ENCODE results near the gene DDX55.

- TF ChIP-seq YY1 (IDR thresholded peaks at IDR 0.05; ENCODE audit: insufficient read depth, insufficient read length): no peak
- TF ChIP-seq ZNF274 (IDR thresholded peaks at IDR 0.05; ENCODE audit: low read depth, low read length): no peak
- TF ChIP-seq SUZ12 (IDR thresholded peaks at IDR 0.05; ENCODE audit: extremely low read depth, insufficient read depth, insufficient read length): no peak
Measured at GRCh38 chr12:123591702-123592481, 10.0 kb upstream of the DDX55 start.
